Naive thymus-derived CD4-positive, alpha-beta T cell (primary cell): Measurements from ENCODE around the gene TRPM5. TPM values are rescaled to one million over a fixed set of nuclear protein-coding genes. Genes with fewer than 3 reads are reported as not detected.
A peak's percentile ranks its signal among the peaks of the same experiment; 100 is the strongest.

Experiments
- ATAC-seq: fragments of 150-1000 bp; cut with Tn5 transposase; 2 replicates; pipeline ENCODE4 v1.10.0; 2021; ENCODE audit warnings: mild to moderate bottlenecking, moderate library complexity
- CTCF ChIA-PET: fragments of 350-600 bp; sonication (Branson Sonifier 250); formaldehyde crosslinking; loops from one replicate; lab custom pipeline; 2021; ENCODE audit warnings: antibody characterized with exemption; lab: Charles Lee
- POLR2A ChIA-PET: fragments of 350-600 bp; sonication (Branson Sonifier 250); formaldehyde crosslinking; loops from one replicate; lab custom pipeline; 2021; ENCODE audit warnings: antibody characterized with exemption, inconsistent platforms; lab: Charles Lee
- DNase-seq, 9 donors: peaks; one replicate each; pipeline versions ENCODE4 v3.0.0 to v3.0.0-alpha.2; 2020 to 2022; ENCODE audit warnings: mixed read lengths in 1 of 9
- H3K27ac ChIP-seq: one replicate; pipeline ENCODE4 v1.7.0; 2013; ENCODE audit warnings: mild to moderate bottlenecking, low read depth, low read length, moderate library complexity
- H3K27me3 ChIP-seq, 2 donors: one replicate each; pipeline ENCODE4 v1.7.0; 2013; ENCODE audit warnings: low read length in 2 of 2, mild to moderate bottlenecking in 2 of 2, moderate library complexity in 2 of 2; ENCODE audit not compliant: control insufficient read depth in 2 of 2, insufficient read depth in 2 of 2
- H3K36me3 ChIP-seq, 3 experiments: 1 replicate in 2 of 3; 2 replicates in 1 of 3; pipeline ENCODE4 v1.7.0; 2013; ENCODE audit warnings: low read length in 3 of 3, mild to moderate bottlenecking in 3 of 3, moderate library complexity in 1 of 3; ENCODE audit not compliant: insufficient read depth in 3 of 3, control insufficient read depth in 2 of 3
- H3K4me1 ChIP-seq, 2 donors: one replicate each; pipeline ENCODE4 v1.7.0; 2013; ENCODE audit warnings: low read length in 2 of 2, mild to moderate bottlenecking in 2 of 2, moderate library complexity in 1 of 2; ENCODE audit not compliant: control insufficient read depth in 2 of 2, insufficient read depth in 2 of 2
- H3K4me3 ChIP-seq: 2 replicates; pipeline ENCODE4 v1.7.0; 2013; ENCODE audit warnings: mild to moderate bottlenecking, low read length
- H3K9me3 ChIP-seq, 3 experiments: 1 replicate in 2 of 3; 2 replicates in 1 of 3; pipeline ENCODE4 v1.7.0; 2013; ENCODE audit warnings: low read length in 3 of 3; ENCODE audit not compliant: control insufficient read depth in 2 of 3
- H3K27ac Mint-ChIP-seq, 9 donors: one replicate each; pipeline ENCODE4 v1.8.0; 2020 to 2022; ENCODE audit warnings: mixed read lengths in 9 of 9, mild to moderate bottlenecking in 8 of 9, moderate library complexity in 5 of 9, inconsistent platforms in 2 of 9
- H3K27me3 Mint-ChIP-seq, 5 donors: one replicate each; pipeline ENCODE4 v1.8.0; 2021 to 2022; ENCODE audit warnings: mixed read lengths in 5 of 5, mild to moderate bottlenecking in 1 of 5
- H3K36me3 Mint-ChIP-seq, 5 donors: one replicate each; pipeline ENCODE4 v1.8.0; 2020 to 2022; ENCODE audit warnings: mixed read lengths in 5 of 5, mild to moderate bottlenecking in 3 of 5, inconsistent platforms in 1 of 5
- H3K4me1 Mint-ChIP-seq, 7 donors: one replicate each; pipeline ENCODE4 v1.8.0; 2020 to 2022; ENCODE audit warnings: mixed read lengths in 7 of 7, mild to moderate bottlenecking in 3 of 7, inconsistent platforms in 1 of 7
- H3K4me3 Mint-ChIP-seq, 10 donors: one replicate each; pipeline ENCODE4 v1.8.0; 2020 to 2022; ENCODE audit warnings: mild to moderate bottlenecking in 10 of 10, mixed read lengths in 10 of 10, moderate library complexity in 6 of 10, inconsistent platforms in 2 of 10
- H3K9me3 Mint-ChIP-seq, 11 donors: one replicate each; pipeline ENCODE4 v1.8.0; 2020 to 2022; ENCODE audit warnings: mixed read lengths in 11 of 11, mild to moderate bottlenecking in 4 of 11, inconsistent platforms in 1 of 11, moderate library complexity in 1 of 11
- intact Hi-C, 2 donors: fragments of 100-400 bp; cut with micrococcal nuclease; formaldehyde crosslinking; loops; one replicate each; pipeline ENCODE4 v1.15.1; 2023
- polyA plus RNA-seq, 2 donors: library from polyadenylated mRNA; unstranded; fragments of 300-500 nt; fragmentation: Illumina TruSeq; gene quantifications; one replicate each; pipeline ENCODE4 v1.2.3, GENCODE V29; 2021
- total RNA-seq, 6 experiments: library from RNA in 5 of 6; stranded (reverse) in 5 of 6; gene quantifications; 1 replicate in 5 of 6; 2 replicates in 1 of 6; pipeline ENCODE4 v1.2.3 and lab custom pipeline; 2021 to 2026

TRPM5 gene
- total and polyA plus RNA-seq, 7 experiments from 2014 or later: 0.05 to 1.1 (median 0.63) TPM; not detected in 1

- no peaks in the 10 kb centered on the region for H3K9me3 Mint-ChIP-seq
- no peak overlapping the region for H3K4me3 Mint-ChIP-seq
- Histone ChIP-seq H3K9me3 (no peaks in the 10 kb centered on the region), H3K27ac (no peak overlapping the region), H3K4me1 (peaks cover 12 to 18% of the 10 kb centered on the region in 2 donors), H3K27me3 (no peaks in the 10 kb centered on the region), H3K4me3 (no peak overlapping the region), H3K36me3 (peaks cover 0 to 61% (median 2%) of the 10 kb centered on the region in 3 experiments)
- intact Hi-C loops: no loop called here
- peaks cover 0 to 19% (median 11%) of the 10 kb centered on the region in 7 donors for H3K4me1 Mint-ChIP-seq
- H3K27ac Mint-ChIP-seq: no peak overlapping the region
- H3K27me3 Mint-ChIP-seq: peaks cover 0 to 2% (median 0%) of the 10 kb centered on the region in 5 donors
- ATAC-seq (no peak), DNase-seq (no peak)
- H3K36me3 Mint-ChIP-seq: peaks cover 0 to 4% (median 0%) of the 10 kb centered on the region in 5 donors
- POLR2A ChIA-PET: interaction anchor here (1.4 kb wide), 1 partner anchor 9 kb away, joined by 3 read pairs; no protein-coding TSS in a partner anchor
- CTCF ChIA-PET: no interaction called here
These were observed 47.8 kb downstream of the TRPM5 start for GRCh38 chr11:2396471-2396870.

- H3K27ac ChIP-seq: no peak overlapping the region
- peaks cover 0 to 4% (median 0%) of the 10 kb centered on the region in 5 donors for H3K36me3 Mint-ChIP-seq
- H3K27me3 ChIP-seq: no peaks in the 10 kb centered on the region
- H3K9me3 Mint-ChIP-seq: no peaks in the 10 kb centered on the region
- peaks cover 0 to 2% (median 0%) of the 10 kb centered on the region in 5 donors for H3K27me3 Mint-ChIP-seq
- ChIA-PET POLR2A (interaction anchor here (1.4 kb wide), 1 partner anchor 9 kb away, joined by 3 read pairs; no protein-coding TSS in a partner anchor), CTCF (interaction anchor here (0.6 kb wide), 1 partner anchor 10 kb away, joined by 4 read pairs; no protein-coding TSS in a partner anchor)
- no peaks in the 10 kb centered on the region for H3K9me3 ChIP-seq
- intact Hi-C loops: no loop called here
- peaks cover 8 to 13% of the 10 kb centered on the region in 2 donors for H3K4me1 ChIP-seq
- H3K4me3 ChIP-seq: no peak overlapping the region
- no peak overlapping the region for H3K4me3 Mint-ChIP-seq
- ATAC-seq: no peak
- H3K4me1 Mint-ChIP-seq: peaks cover 0 to 14% (median 6%) of the 10 kb centered on the region in 7 donors
- H3K27ac Mint-ChIP-seq: peak overlapping the region in 1 of 9 donors; percentile 56
- peaks cover 0 to 64% (median 2%) of the 10 kb centered on the region in 3 experiments for H3K36me3 ChIP-seq
- no peak for DNase-seq
These were observed 48.5 kb downstream of the TRPM5 start for GRCh38 chr11:2395856-2396255.

GRCh38 chr11:2395211-2395730, 49.0 kb downstream of the TRPM5 start:
- Histone ChIP-seq H3K36me3 (peaks cover 0 to 66% (median 2%) of the 10 kb centered on the region in 3 experiments), H3K4me1 (peaks cover 8 to 16% of the 10 kb centered on the region in 2 donors), H3K27ac (no peak overlapping the region), H3K4me3 (no peak overlapping the region), H3K27me3 (no peaks in the 10 kb centered on the region), H3K9me3 (no peaks in the 10 kb centered on the region)
- Mint-ChIP-seq H3K4me3 (no peak overlapping the region), H3K27ac (no peak overlapping the region), H3K4me1 (peaks cover 0 to 9% (median 6%) of the 10 kb centered on the region in 7 donors), H3K36me3 (peaks cover 0 to 4% (median 0%) of the 10 kb centered on the region in 5 donors), H3K9me3 (no peaks in the 10 kb centered on the region), H3K27me3 (no peaks in the 10 kb centered on the region)
- DNase-seq (no peak), ATAC-seq (no peak)
- CTCF ChIA-PET: interaction anchor here (0.6 kb wide), 1 partner anchor 9 kb away, joined by 4 read pairs; no protein-coding TSS in a partner anchor
- intact Hi-C loops: no loop called here
- POLR2A ChIA-PET: interaction anchor here (1.4 kb wide), 1 partner anchor 8 kb away, joined by 3 read pairs; no protein-coding TSS in a partner anchor

GRCh38 chr11:2394818-2395105, 49.6 kb downstream of the TRPM5 start:
- H3K36me3 Mint-ChIP-seq: peaks cover 0 to 4% (median 0%) of the 10 kb centered on the region in 5 donors
- POLR2A ChIA-PET: no interaction called here
- intact Hi-C loops: no loop called here
- H3K4me1 ChIP-seq: peaks cover 7 to 20% of the 10 kb centered on the region in 2 donors
- no peak overlapping the region for H3K4me3 ChIP-seq
- H3K9me3 Mint-ChIP-seq: no peaks in the 10 kb centered on the region
- ATAC-seq (no peak), DNase-seq (no peak)
- H3K27me3 ChIP-seq: no peaks in the 10 kb centered on the region
- H3K4me1 Mint-ChIP-seq: peaks cover 0 to 11% (median 8%) of the 10 kb centered on the region in 7 donors
- peaks cover 0 to 71% (median 2%) of the 10 kb centered on the region in 3 experiments for H3K36me3 ChIP-seq
- H3K9me3 ChIP-seq: no peaks in the 10 kb centered on the region
- no peaks in the 10 kb centered on the region for H3K27me3 Mint-ChIP-seq
- H3K27ac ChIP-seq: no peak overlapping the region
- no peak overlapping the region for H3K4me3 Mint-ChIP-seq
- CTCF ChIA-PET: no interaction called here
- no peak overlapping the region for H3K27ac Mint-ChIP-seq

Other genes starting within 250 kb of the TRPM5 start
- gene ASCL2, start 173.9 kb downstream of the TRPM5 start, total RNA-seq: 1 to 10 TPM in 1 of 5 experiments, under 1 TPM in 3, not detected in 1; 0.32 to 2.1 (median 0.45) TPM
- gene ASCL2, start 173.9 kb downstream of the TRPM5 start, polyA plus RNA-seq: not detected
- gene C11orf21, start 142.6 kb downstream of the TRPM5 start, total RNA-seq: 100 to 1,000 TPM in 3 of 5 experiments, 10 to 100 TPM in 2; 33.9 to 153 (median 112) TPM
- 10 to 100 TPM; 10.7 to 14.4 TPM for gene C11orf21, start 142.6 kb downstream of the TRPM5 start, polyA plus RNA-seq
- gene TSPAN32, start 142.5 kb downstream of the TRPM5 start, total RNA-seq: 100 to 1,000 TPM in 2 of 5 experiments, 10 to 100 TPM in 3; 33.5 to 116 (median 70.3) TPM
- 10 to 100 TPM; 15.7 to 23.9 TPM for gene TSPAN32, start 142.5 kb downstream of the TRPM5 start, polyA plus RNA-seq
- 100 to 1,000 TPM in 4 of 5 experiments, 10 to 100 TPM in 1; 97.5 to 173 (median 138) TPM for gene CD81, start 67.2 kb downstream of the TRPM5 start, total RNA-seq
- 10 to 100 TPM; 19.0 to 39.6 TPM for gene CD81, start 67.2 kb downstream of the TRPM5 start, polyA plus RNA-seq
- 10 to 100 TPM; 43.6 to 55.0 (median 50.9) TPM for gene TSSC4, start 43.8 kb downstream of the TRPM5 start, total RNA-seq
- 10 to 100 TPM; 51.7 to 83.7 TPM for gene TSSC4, start 43.8 kb downstream of the TRPM5 start, polyA plus RNA-seq
- gene KCNQ1, start 494 bp upstream of the TRPM5 start, total RNA-seq: 10 to 100 TPM; 14.7 to 46.4 (median 41.4) TPM
- 10 to 100 TPM; 15.8 to 20.9 TPM for gene KCNQ1, start 494 bp upstream of the TRPM5 start, polyA plus RNA-seq